Esophagus (tissue), 2 donors: Measurements from ENCODE around the gene ARAP1. TPM values are rescaled to one million over a fixed set of nuclear protein-coding genes. Genes with fewer than 3 reads are reported as not detected.
A peak's percentile ranks its signal among the peaks of the same experiment; 100 is the strongest.

ENCODE experiments used
- H3K27ac ChIP-seq, 2 donors: one replicate each; pipeline ENCODE4 v1.5.1; 2013; ENCODE audit warnings: low read depth in 2 of 2, mild to moderate bottlenecking in 2 of 2, inconsistent platforms in 1 of 2, low read length in 1 of 2, moderate library complexity in 1 of 2
- H3K27me3 ChIP-seq, 2 donors: one replicate each; pipeline ENCODE4 v1.6.1; 2013; ENCODE audit warnings: low read length in 2 of 2, control low read depth in 1 of 2, mild to moderate bottlenecking in 1 of 2; ENCODE audit not compliant: insufficient read depth in 2 of 2, control insufficient read depth in 1 of 2
- H3K36me3 ChIP-seq, 2 donors: one replicate each; pipeline ENCODE4 v1.6.1; 2013; ENCODE audit warnings: low read length in 1 of 2; ENCODE audit not compliant: control insufficient read depth in 2 of 2, insufficient read depth in 2 of 2
- H3K4me1 ChIP-seq, 2 donors: one replicate each; pipeline ENCODE4 v1.6.1; 2013; ENCODE audit warnings: low read length in 1 of 2; ENCODE audit not compliant: control insufficient read depth in 2 of 2, insufficient read depth in 2 of 2
- H3K4me3 ChIP-seq, 2 donors: one replicate each; pipeline ENCODE4 v1.5.1; 2013; ENCODE audit warnings: low read length in 2 of 2, mild to moderate bottlenecking in 2 of 2, low read depth in 1 of 2, moderate library complexity in 1 of 2
- H3K9me3 ChIP-seq, 2 donors: one replicate each; pipeline ENCODE4 v1.6.1; 2013; ENCODE audit warnings: mild to moderate bottlenecking in 2 of 2, low read depth in 1 of 2, low read length in 1 of 2, moderate library complexity in 1 of 2; ENCODE audit not compliant: control insufficient read depth in 2 of 2, insufficient read depth in 1 of 2
- WGBS, 2 donors: extraction: QIAGEN DNeasy Blood & Tissue Kit; methylation state at CpG; one replicate each; pipeline ENCODE4 v1.1.7; 2013; 5-methylcytosine and 5-hydroxymethylcytosine counted together
- polyA plus RNA-seq, 2 donors: library from polyadenylated mRNA; stranded (reverse); fragments of 200-250 nt; gene quantifications; one replicate each; pipeline ENCODE4 v1.2.3, GENCODE V29; 2013
- donor health status: healthy with polysubstance abuse.
- donor health status: Bipolar disorder and iron deficiency.

The ARAP1 gene
- polyA plus RNA-seq, 2 donors, result 28.4 to 45.3 TPM

GRCh38 chr11:72753341-72754148 lies 1.3 kb upstream of the ARAP1 start:
- Histone ChIP-seq H3K4me3 (no peak overlapping the region), H3K9me3 (no peaks in the 10 kb centered on the region), H3K36me3 (peaks cover 0 to 23% of the 10 kb centered on the region in 2 donors), H3K4me1 (peaks cover 0 to 13% of the 10 kb centered on the region in 2 donors), H3K27me3 (no peaks in the 10 kb centered on the region), H3K27ac (no peak overlapping the region)
- 87 to 93% methylated on average over 9 of the region's 9 CpGs for WGBS, 2 donors

- Histone ChIP-seq H3K9me3 (no peaks in the 10 kb centered on the region), H3K4me1 (peaks cover 0 to 13% of the 10 kb centered on the region in 2 donors), H3K4me3 (peak overlapping the region; percentile 56 to 64), H3K36me3 (peaks cover 0 to 9% of the 10 kb centered on the region in 2 donors), H3K27me3 (no peaks in the 10 kb centered on the region), H3K27ac (peak overlapping the region in 1 of 2 donors; percentile 23)
- WGBS, 2 donors, result 30 to 33% methylated on average over 19 of the region's 19 CpGs
Observed at GRCh38 chr11:72751116-72752087, 806 bp downstream of the ARAP1 start.

GRCh38 chr11:72750556-72751115 lies 1.6 kb downstream of the ARAP1 start:
- H3K4me3 ChIP-seq, result no peak overlapping the region
- no peaks in the 10 kb centered on the region for H3K9me3 ChIP-seq
- H3K27me3 ChIP-seq, result no peaks in the 10 kb centered on the region
- 80 to 83% methylated on average over 2 of the region's 2 CpGs for whole genome bisulfite sequencing, 2 donors
- H3K36me3 ChIP-seq, result peaks cover 0 to 4% of the 10 kb centered on the region in 2 donors
- peaks cover 0 to 13% of the 10 kb centered on the region in 2 donors for H3K4me1 ChIP-seq
- H3K27ac ChIP-seq, result no peak overlapping the region

- no peaks in the 10 kb centered on the region for H3K9me3 ChIP-seq
- peaks cover 0 to 13% of the 10 kb centered on the region in 2 donors for H3K4me1 ChIP-seq
- no peak overlapping the region for H3K27ac ChIP-seq
- 82 to 86% methylated on average over 7 to 9 of the region's 9 CpGs for WGBS, 2 donors
- H3K4me3 ChIP-seq, result no peak overlapping the region
- peaks cover 0 to 4% of the 10 kb centered on the region in 2 donors for H3K36me3 ChIP-seq
- H3K27me3 ChIP-seq, result no peaks in the 10 kb centered on the region
Observed at GRCh38 chr11:72750086-72750485, 2.1 kb downstream of the ARAP1 start.

- no peaks in the 10 kb centered on the region for H3K9me3 ChIP-seq
- no peaks in the 10 kb centered on the region for H3K27me3 ChIP-seq
- H3K4me1 ChIP-seq, result peaks cover 2 to 11% of the 10 kb centered on the region in 2 donors
- no peak overlapping the region for H3K27ac ChIP-seq
- H3K4me3 ChIP-seq, result no peak overlapping the region
- WGBS, 2 donors, result 91 to 97% methylated on average over 6 of the region's 6 CpGs
- H3K36me3 ChIP-seq, result no peaks in the 10 kb centered on the region
Observed at GRCh38 chr11:72747289-72747855, 4.8 kb downstream of the ARAP1 start.

GRCh38 chr11:72746821-72747220 lies 5.4 kb downstream of the ARAP1 start:
- H3K4me1 ChIP-seq, result peaks cover 2 to 12% of the 10 kb centered on the region in 2 donors
- H3K27ac ChIP-seq, result no peak overlapping the region
- no peaks in the 10 kb centered on the region for H3K9me3 ChIP-seq
- no peak overlapping the region for H3K4me3 ChIP-seq
- 77 to 100% methylated on average over 2 to 3 of the region's 3 CpGs for WGBS, 2 donors
- no peaks in the 10 kb centered on the region for H3K36me3 ChIP-seq
- H3K27me3 ChIP-seq, result no peaks in the 10 kb centered on the region

GRCh38 chr11:72745925-72746550 lies 6.2 kb downstream of the ARAP1 start:
- no peak overlapping the region for H3K27ac ChIP-seq
- no peak overlapping the region for H3K4me3 ChIP-seq
- H3K36me3 ChIP-seq, result no peaks in the 10 kb centered on the region
- peaks cover 2 to 9% of the 10 kb centered on the region in 2 donors for H3K4me1 ChIP-seq
- no peaks in the 10 kb centered on the region for H3K9me3 ChIP-seq
- no peaks in the 10 kb centered on the region for H3K27me3 ChIP-seq
- 82 to 86% methylated on average over 11 of the region's 11 CpGs for WGBS, 2 donors

GRCh38 chr11:72745511-72745910 lies 6.7 kb downstream of the ARAP1 start:
- Histone ChIP-seq H3K4me1 (peaks cover 4 to 11% of the 10 kb centered on the region in 2 donors), H3K27ac (no peak overlapping the region), H3K9me3 (no peaks in the 10 kb centered on the region), H3K36me3 (no peaks in the 10 kb centered on the region), H3K4me3 (no peak overlapping the region), H3K27me3 (no peaks in the 10 kb centered on the region)
- 81 to 87% methylated on average over 5 of the region's 5 CpGs for WGBS, 2 donors

GRCh38 chr11:72744474-72744873 lies 7.7 kb downstream of the ARAP1 start:
- H3K4me1 ChIP-seq, result peaks cover 5 to 15% of the 10 kb centered on the region in 2 donors
- no peak overlapping the region for H3K4me3 ChIP-seq
- H3K36me3 ChIP-seq, result no peaks in the 10 kb centered on the region
- no peaks in the 10 kb centered on the region for H3K27me3 ChIP-seq
- no peak overlapping the region for H3K27ac ChIP-seq
- 58 to 60% methylated on average over 6 of the region's 6 CpGs for WGBS, 2 donors
- H3K9me3 ChIP-seq, result no peaks in the 10 kb centered on the region
